MCF 10A (cell line): ENCODE measurements around the gene XAB2. TPM values are rescaled to one million over a fixed set of nuclear protein-coding genes. Genes with fewer than 3 reads are reported as not detected.
A peak's percentile ranks its signal among the peaks of the same experiment; 100 is the strongest.

Experiments used
- BruUV-seq: library from RNA; stranded (reverse); fragments of 400-500 nt; replicated peaks from 2 replicates; lab custom pipeline; 2021; lab: Mats Ljungman, UMichigan
- CTCF ChIA-PET: fragments of 300-600 bp; sonication (Branson Sonifier 250); formaldehyde crosslinking; extraction: SDS; loops from one replicate; lab custom pipeline; 2021; ENCODE audit warnings: antibody characterized with exemption, inconsistent platforms; lab: Yijun Ruan, JAX
- POLR2A ChIA-PET: fragments of 300-600, 350-650 bp; sonication (Branson Sonifier 250); formaldehyde crosslinking; extraction: SDS; loops from one replicate; lab custom pipeline; 2020; ENCODE audit warnings: antibody characterized with exemption, inconsistent platforms; lab: Yijun Ruan, JAX
- DNase-seq: peaks from one replicate; pipeline ENCODE4 v3.0.0-alpha.2; 2018; ENCODE audit not compliant: unreplicated experiment
- H3K27ac Mint-ChIP-seq: one replicate; pipeline ENCODE4 v1.8.0; 2022; ENCODE audit warnings: mild to moderate bottlenecking, low read depth, mixed read lengths; ENCODE audit not compliant: unreplicated experiment
- H3K27me3 Mint-ChIP-seq: one replicate; pipeline ENCODE4 v1.8.0; 2022; ENCODE audit warnings: mixed read lengths; ENCODE audit not compliant: insufficient read depth, unreplicated experiment
- H3K36me3 Mint-ChIP-seq: one replicate; pipeline ENCODE4 v1.8.0; 2022; ENCODE audit warnings: mild to moderate bottlenecking, moderate library complexity, mixed read lengths; ENCODE audit not compliant: insufficient read depth, unreplicated experiment
- H3K4me1 Mint-ChIP-seq: one replicate; pipeline ENCODE4 v1.8.0; 2022; ENCODE audit warnings: mixed read lengths; ENCODE audit not compliant: insufficient read depth, unreplicated experiment
- H3K4me3 Mint-ChIP-seq: one replicate; pipeline ENCODE4 v1.8.0; 2022; ENCODE audit warnings: mild to moderate bottlenecking, moderate library complexity, mixed read lengths; ENCODE audit not compliant: unreplicated experiment
- H3K9me3 Mint-ChIP-seq: one replicate; pipeline ENCODE4 v1.8.0; 2022; ENCODE audit warnings: mixed read lengths; ENCODE audit not compliant: unreplicated experiment
- intact Hi-C: fragments of 100-400 bp; cut with micrococcal nuclease; formaldehyde crosslinking; loops from 2 replicates; pipeline ENCODE4 v1.14.1; 2022
- total RNA-seq: library from RNA; stranded (reverse); gene quantifications from 2 replicates; pipeline ENCODE4 v1.2.3, GENCODE V29; 2022
- TF ChIP-seq, protein P1 (sequence below): fragments of 200-600 bp; IDR thresholded peaks from one replicate; pipeline ENCODE4 v1.8.0; 2022; ENCODE audit warnings: antibody characterized with exemption, mild to moderate bottlenecking; ENCODE audit not compliant: unreplicated experiment

The XAB2 gene
- total RNA-seq, 1 experiment from 2014 or later: 28.7 TPM

DNA sequence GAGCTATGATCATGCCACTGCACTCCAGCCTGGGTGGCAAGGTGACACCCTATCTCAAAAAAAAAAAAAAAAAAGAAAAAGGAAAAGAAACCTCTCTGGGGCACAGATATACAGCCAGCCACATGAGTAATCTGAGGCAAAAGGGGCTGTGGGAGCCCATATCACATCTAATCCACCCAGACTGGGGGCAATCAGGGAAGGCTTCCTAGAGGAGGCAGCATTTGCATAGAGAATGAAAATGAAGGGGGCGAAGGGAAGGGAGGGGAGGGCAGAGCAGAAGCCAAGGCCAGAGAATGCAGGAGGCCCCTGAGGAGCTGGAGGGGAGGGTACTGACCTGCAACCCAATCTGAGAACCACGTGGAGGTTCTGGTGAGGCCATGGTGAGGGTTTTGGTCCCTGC lies 20.8 kb upstream of the XAB2 start:
- Mint-ChIP-seq H3K27ac (no peak overlapping the region), H3K27me3 (no peaks in the 10 kb centered on the region), H3K9me3 (no peaks in the 10 kb centered on the region), H3K4me1 (peaks cover 6% of the 10 kb centered on the region), H3K36me3 (peaks cover 15% of the 10 kb centered on the region), H3K4me3 (no peak overlapping the region)
- TF ChIP-seq, protein P1, sequence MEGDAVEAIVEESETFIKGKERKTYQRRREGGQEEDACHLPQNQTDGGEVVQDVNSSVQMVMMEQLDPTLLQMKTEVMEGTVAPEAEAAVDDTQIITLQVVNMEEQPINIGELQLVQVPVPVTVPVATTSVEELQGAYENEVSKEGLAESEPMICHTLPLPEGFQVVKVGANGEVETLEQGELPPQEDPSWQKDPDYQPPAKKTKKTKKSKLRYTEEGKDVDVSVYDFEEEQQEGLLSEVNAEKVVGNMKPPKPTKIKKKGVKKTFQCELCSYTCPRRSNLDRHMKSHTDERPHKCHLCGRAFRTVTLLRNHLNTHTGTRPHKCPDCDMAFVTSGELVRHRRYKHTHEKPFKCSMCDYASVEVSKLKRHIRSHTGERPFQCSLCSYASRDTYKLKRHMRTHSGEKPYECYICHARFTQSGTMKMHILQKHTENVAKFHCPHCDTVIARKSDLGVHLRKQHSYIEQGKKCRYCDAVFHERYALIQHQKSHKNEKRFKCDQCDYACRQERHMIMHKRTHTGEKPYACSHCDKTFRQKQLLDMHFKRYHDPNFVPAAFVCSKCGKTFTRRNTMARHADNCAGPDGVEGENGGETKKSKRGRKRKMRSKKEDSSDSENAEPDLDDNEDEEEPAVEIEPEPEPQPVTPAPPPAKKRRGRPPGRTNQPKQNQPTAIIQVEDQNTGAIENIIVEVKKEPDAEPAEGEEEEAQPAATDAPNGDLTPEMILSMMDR: no peak
- DNase-seq: no peak
- BruUV-seq: no TSS peak
- ChIA-PET CTCF (interaction anchor here (0.6 to 2.7 kb wide), 5 partner anchors 9 to 47 kb away, joined by 3 to 11 read pairs (median 3); partner anchors contain the start of genes MCEMP1 and TRAPPC5), POLR2A (interaction anchor here (0.6 to 1.2 kb wide), 2 partner anchors 20 to 72 kb away, joined by 3 read pairs; partner anchors contain the start of genes PET100 and XAB2)
- intact Hi-C loops: no loop called here

DNA sequence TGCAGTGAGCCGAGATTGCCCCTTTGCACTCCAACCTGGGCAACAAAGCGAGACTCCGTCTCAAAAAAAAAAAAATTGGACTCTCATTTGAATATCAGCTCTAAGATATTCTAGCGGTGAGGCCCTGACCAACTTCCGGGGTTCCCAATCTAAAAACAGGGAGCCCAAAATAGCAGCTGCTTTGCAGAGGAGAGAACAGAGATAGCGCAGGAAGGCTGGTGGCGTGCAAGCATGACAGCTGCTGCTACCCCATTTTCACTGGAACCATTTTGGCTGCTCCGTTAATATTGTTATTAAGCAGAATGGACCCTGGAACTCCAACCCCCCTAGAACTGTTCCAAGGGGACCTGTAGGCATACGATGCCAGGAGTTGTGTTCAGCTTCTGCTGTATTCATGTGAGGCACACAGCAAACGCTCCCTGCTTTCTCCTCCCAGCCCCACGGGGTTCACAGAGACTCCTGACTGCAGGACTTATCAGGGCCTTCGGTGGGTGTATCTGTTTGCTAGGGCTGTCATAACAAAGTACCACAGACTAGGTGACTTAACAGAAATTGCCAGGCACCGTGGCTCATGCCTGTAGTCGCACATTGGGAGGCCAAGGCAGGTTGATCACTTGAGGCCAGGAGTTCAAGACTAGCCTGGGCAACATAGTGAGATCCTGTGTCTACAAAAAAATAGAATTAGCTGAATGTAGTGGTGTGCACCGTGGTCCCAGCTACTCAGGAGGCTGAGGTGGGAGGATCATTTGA lies 19.1 kb upstream of the XAB2 start:
- no peak overlapping the region for H3K27ac Mint-ChIP-seq
- no peaks in the 10 kb centered on the region for H3K9me3 Mint-ChIP-seq
- H3K27me3 Mint-ChIP-seq: no peaks in the 10 kb centered on the region
- BruUV-seq: TSS peak; percentile 33
- POLR2A ChIA-PET: interaction anchor here (0.7 to 1.9 kb wide), 3 partner anchors 11 to 32 kb away, joined by 3 to 10 read pairs (median 3); partner anchors contain the start of genes STXBP2 and TRAPPC5
- peaks cover 16% of the 10 kb centered on the region for H3K36me3 Mint-ChIP-seq
- TF ChIP-seq, protein P1: no peak
- H3K4me1 Mint-ChIP-seq: no peaks in the 10 kb centered on the region
- CTCF ChIA-PET: interaction anchor here (0.6 to 0.7 kb wide), 3 partner anchors 75 to 152 kb away, joined by 3 read pairs; no protein-coding TSS in a partner anchor
- intact Hi-C loops: no loop called here
- no peak overlapping the region for H3K4me3 Mint-ChIP-seq
- DNase-seq: no peak

DNA sequence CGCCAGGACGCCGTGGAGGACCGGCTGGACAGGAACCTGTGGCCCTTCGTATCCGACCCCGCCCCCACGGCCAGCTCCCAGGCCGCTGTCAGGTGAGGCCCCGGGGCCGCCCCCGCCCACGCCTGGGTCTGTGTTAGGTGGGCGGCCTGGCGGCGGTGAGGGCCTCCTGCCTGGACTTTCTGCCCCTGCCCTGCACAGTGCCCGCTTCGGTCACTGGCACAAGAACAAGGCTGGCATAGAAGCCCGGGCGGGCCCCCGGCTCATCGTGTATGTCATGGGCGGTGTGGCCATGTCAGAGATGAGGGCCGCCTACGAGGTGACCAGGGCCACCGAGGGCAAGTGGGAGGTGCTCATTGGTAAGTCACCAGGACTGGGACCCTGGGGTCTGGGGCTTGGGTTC lies 17.8 kb upstream of the XAB2 start:
- intact Hi-C loops: no loop called here
- BruUV-seq: no TSS peak

DNA sequence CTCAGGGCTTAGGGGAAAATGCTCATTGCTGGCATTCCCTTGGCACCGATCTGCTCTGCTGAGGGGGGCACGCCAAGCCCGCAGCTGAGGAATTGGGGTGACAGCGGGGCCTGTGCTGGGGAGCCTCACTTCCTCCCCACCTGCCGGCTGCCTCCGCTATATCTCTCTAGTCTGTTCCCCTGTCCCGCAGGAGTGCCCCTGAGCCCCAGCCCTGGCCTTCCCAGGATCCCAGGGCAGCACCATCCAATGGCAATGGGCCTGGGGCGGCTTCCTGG lies 17.0 kb upstream of the XAB2 start:
- BruUV-seq: no TSS peak
- TF ChIP-seq, protein P1: no peak
- no peak overlapping the region for H3K4me3 Mint-ChIP-seq

More for the DNA sequence above, 17.8 kb upstream of the XAB2 start:
- CTCF ChIA-PET: no interaction called here
- POLR2A ChIA-PET: no interaction called here
- H3K27ac Mint-ChIP-seq: no peak overlapping the region
- no peak overlapping the region for H3K4me3 Mint-ChIP-seq
- no peak for DNase-seq
- no peaks in the 10 kb centered on the region for H3K4me1 Mint-ChIP-seq
- H3K9me3 Mint-ChIP-seq: no peaks in the 10 kb centered on the region
- TF ChIP-seq, protein P1: no peak
- no peaks in the 10 kb centered on the region for H3K27me3 Mint-ChIP-seq
- H3K36me3 Mint-ChIP-seq: peaks cover 20% of the 10 kb centered on the region

More for the DNA sequence above, 17.0 kb upstream of the XAB2 start:
- ChIA-PET CTCF (no interaction called here), POLR2A (no interaction called here)
- intact Hi-C loops: no loop called here
- H3K27me3 Mint-ChIP-seq: no peaks in the 10 kb centered on the region
- H3K4me1 Mint-ChIP-seq: no peaks in the 10 kb centered on the region
- peak overlapping the region; percentile 37 for H3K27ac Mint-ChIP-seq
- H3K36me3 Mint-ChIP-seq: peaks cover 20% of the 10 kb centered on the region
- no peaks in the 10 kb centered on the region for H3K9me3 Mint-ChIP-seq
- DNase-seq: no peak
